Measurements from ENCODE around the gene AKAP4. TPM values are rescaled to one million over a fixed set of nuclear protein-coding genes. Genes with fewer than 3 reads are reported as not detected.

The AKAP4 gene
- total and polyA plus RNA-seq, 10 of the 15 experiments (the other 5 are each of a cell fraction or from before 2014, with no cell fraction given): not detected

DNA sequence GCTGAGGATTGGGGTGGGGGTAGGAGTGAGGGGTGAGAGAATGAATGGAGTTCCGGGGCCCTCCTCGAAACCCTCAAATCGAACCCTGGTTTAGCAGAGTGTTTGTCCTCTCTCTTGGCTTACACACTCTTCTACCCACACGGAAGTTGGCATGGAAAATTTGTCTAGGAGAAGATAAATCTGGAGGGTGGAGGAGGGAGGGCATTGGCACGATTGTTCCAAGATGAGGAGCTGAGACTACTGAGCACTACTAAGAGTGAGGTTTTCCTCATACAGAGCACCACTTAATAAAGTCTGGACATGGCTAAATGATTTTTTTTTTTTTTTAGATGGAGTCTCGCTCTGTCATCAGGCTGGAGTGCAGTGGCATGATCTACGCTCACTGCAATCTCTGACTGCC is 33.4 kb downstream of the AKAP4 start (continued):
- TF ChIP-seq, protein P1, sequence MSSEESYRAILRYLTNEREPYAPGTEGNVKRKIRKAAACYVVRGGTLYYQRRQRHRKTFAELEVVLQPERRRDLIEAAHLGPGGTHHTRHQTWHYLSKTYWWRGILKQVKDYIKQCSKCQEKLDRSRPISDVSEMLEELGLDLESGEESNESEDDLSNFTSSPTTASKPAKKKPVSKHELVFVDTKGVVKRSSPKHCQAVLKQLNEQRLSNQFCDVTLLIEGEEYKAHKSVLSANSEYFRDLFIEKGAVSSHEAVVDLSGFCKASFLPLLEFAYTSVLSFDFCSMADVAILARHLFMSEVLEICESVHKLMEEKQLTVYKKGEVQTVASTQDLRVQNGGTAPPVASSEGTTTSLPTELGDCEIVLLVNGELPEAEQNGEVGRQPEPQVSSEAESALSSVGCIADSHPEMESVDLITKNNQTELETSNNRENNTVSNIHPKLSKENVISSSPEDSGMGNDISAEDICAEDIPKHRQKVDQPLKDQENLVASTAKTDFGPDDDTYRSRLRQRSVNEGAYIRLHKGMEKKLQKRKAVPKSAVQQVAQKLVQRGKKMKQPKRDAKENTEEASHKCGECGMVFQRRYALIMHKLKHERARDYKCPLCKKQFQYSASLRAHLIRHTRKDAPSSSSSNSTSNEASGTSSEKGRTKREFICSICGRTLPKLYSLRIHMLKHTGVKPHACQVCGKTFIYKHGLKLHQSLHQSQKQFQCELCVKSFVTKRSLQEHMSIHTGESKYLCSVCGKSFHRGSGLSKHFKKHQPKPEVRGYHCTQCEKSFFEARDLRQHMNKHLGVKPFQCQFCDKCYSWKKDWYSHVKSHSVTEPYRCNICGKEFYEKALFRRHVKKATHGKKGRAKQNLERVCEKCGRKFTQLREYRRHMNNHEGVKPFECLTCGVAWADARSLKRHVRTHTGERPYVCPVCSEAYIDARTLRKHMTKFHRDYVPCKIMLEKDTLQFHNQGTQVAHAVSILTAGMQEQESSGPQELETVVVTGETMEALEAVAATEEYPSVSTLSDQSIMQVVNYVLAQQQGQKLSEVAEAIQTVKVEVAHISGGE (CRISPR knock-in tag; IDR thresholded peaks at IDR 0.05): no peak
- TF ChIP-seq MYB (IDR thresholded peaks at IDR 0.05; ENCODE audit: borderline replicate concordance, low read depth, low read length) (no peak), BHLHE40 (IDR thresholded peaks at IDR 0.05; ENCODE audit: borderline replicate concordance in 1 of 2, low read depth in 2 of 2, low read length in 1 of 2) (no peak)

DNA sequence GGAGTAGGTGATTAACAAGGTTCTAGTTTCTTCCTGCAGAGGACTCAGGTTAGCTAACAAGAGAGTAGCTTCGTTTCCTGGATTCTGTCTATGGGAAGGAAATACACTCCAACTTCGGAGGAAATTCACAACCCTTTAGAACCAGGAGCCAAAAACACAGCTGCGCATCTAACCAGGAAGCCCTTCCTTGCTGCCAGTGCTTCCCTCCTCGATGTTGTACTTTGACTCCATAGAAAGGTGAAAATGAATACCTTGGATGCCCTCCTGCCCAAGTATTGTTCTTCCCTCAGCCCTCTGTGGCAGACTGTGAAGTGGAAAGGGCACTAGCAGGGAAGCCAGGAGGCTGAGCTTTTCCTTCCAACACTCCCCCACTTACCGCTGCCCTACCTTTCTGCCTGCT is 35.1 kb downstream of the AKAP4 start:
- no peak for FAIRE-seq
- SMC1A ChIA-PET (ENCODE audit: uncharacterized antibody, unreplicated experiment): no interaction called here
- no peak overlapping the region for H3K27ac ChIP-seq (ENCODE audit: control insufficient read depth, insufficient read depth)

More for the DNA sequence above, 35.1 kb downstream of the AKAP4 start:
- Histone ChIP-seq H4K20me1 (ENCODE audit: control insufficient read depth, insufficient read depth) (no peaks in the 10 kb centered on the region), H3K4me3 (no peak overlapping the region), H3K36me3 (ENCODE audit: control insufficient read depth in 2 of 2, insufficient read depth in 2 of 2, low read length in 1 of 2) (no peaks in the 10 kb centered on the region), H3K9ac (ENCODE audit: control insufficient read depth, insufficient read depth, low read length) (no peak overlapping the region), H3K79me2 (ENCODE audit: control insufficient read depth, insufficient read depth, low read length) (no peaks in the 10 kb centered on the region), H3K4me2 (ENCODE audit: control insufficient read depth, insufficient read depth) (no peak overlapping the region), H2AFZ (ENCODE audit: control insufficient read depth, low read depth, low read length) (no peak overlapping the region), H3K9me3 (replicated peaks; ENCODE audit: control insufficient read depth, insufficient read depth, low read length) (no peaks in the 10 kb centered on the region; the same call in 2 of the 3 replicates), H3K4me1 (ENCODE audit: control insufficient read depth, insufficient read depth, low read length) (no peaks in the 10 kb centered on the region; the same call in 1 of the 2 replicates), H3K27me3 (replicated peaks in 1 of 2; ENCODE audit: control insufficient read depth in 2 of 2, insufficient read depth in 2 of 2, low read length in 1 of 2) (no peaks in the 10 kb centered on the region)
- ChIA-PET RAD21 (ENCODE audit: unreplicated experiment) (no interaction called here), CTCF (no interaction called here), POLR2A (no interaction called here)
- intact Hi-C loops (cut with micrococcal nuclease; ENCODE audit: unreplicated experiment): no loop called here
- no peak for ATAC-seq
- WGBS (ENCODE audit: insufficient coverage, insufficient replicate concordance, low lambda C conversion rate, missing lambda C conversion rate): 50% methylated on average over 5 of the region's 5 CpGs
- no peak for TF ChIP-seq ZNF24 (IDR thresholded peaks at IDR 0.05)
- no peak for TF ChIP-seq PAX5 (IDR thresholded peaks at IDR 0.05; ENCODE audit: borderline replicate concordance, low read depth, low read length)
- no peak for TF ChIP-seq POLR2A (IDR thresholded peaks at IDR 0.05; ENCODE audit: low read depth, low read length)
- TF ChIP-seq, protein P2, sequence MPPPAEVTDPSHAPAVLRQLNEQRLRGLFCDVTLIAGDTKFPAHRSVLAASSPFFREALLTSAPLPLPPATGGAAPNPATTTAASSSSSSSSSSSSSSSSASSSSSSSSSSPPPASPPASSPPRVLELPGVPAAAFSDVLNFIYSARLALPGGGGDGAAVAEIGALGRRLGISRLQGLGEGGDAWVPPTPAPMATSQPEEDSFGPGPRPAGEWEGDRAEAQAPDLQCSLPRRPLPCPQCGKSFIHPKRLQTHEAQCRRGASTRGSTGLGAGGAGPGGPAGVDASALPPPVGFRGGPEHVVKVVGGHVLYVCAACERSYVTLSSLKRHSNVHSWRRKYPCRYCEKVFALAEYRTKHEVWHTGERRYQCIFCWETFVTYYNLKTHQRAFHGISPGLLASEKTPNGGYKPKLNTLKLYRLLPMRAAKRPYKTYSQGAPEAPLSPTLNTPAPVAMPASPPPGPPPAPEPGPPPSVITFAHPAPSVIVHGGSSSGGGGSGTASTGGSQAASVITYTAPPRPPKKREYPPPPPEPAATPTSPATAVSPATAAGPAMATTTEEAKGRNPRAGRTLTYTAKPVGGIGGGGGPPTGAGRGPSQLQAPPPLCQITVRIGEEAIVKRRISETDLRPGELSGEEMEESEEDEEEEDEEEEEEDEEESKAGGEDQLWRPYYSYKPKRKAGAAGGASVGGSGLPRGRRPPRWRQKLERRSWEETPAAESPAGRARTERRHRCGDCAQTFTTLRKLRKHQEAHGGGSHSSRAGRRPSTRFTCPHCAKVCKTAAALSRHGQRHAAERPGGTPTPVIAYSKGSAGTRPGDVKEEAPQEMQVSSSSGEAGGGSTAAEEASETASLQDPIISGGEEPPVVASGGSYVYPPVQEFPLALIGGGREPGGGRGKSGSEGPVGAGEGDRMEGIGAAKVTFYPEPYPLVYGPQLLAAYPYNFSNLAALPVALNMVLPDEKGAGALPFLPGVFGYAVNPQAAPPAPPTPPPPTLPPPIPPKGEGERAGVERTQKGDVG (CRISPR knock-in tag; IDR thresholded peaks at IDR 0.05): no peak
- no peak for TF ChIP-seq POLR2AphosphoS2 (IDR thresholded peaks at IDR 0.05; ENCODE audit: low read depth, low read length)
- no peak for TF ChIP-seq DPF2 (IDR thresholded peaks at IDR 0.05)
- TF ChIP-seq TCF3 (IDR thresholded peaks at IDR 0.05; ENCODE audit: borderline replicate concordance, insufficient read depth, low read depth, low read length): no peak
- TF ChIP-seq SREBF1 (IDR thresholded peaks at IDR 0.05; ENCODE audit: low read length): no peak
- TF ChIP-seq ZSCAN29 (IDR thresholded peaks at IDR 0.05): no peak
- TF ChIP-seq SP1 (IDR thresholded peaks at IDR 0.05; ENCODE audit: low read depth, low read length): no peak
- no peak for TF ChIP-seq RCOR1 (conservative IDR thresholded peaks at IDR 0.05; ENCODE audit: low read depth, low read length)
- TF ChIP-seq, protein P3, sequence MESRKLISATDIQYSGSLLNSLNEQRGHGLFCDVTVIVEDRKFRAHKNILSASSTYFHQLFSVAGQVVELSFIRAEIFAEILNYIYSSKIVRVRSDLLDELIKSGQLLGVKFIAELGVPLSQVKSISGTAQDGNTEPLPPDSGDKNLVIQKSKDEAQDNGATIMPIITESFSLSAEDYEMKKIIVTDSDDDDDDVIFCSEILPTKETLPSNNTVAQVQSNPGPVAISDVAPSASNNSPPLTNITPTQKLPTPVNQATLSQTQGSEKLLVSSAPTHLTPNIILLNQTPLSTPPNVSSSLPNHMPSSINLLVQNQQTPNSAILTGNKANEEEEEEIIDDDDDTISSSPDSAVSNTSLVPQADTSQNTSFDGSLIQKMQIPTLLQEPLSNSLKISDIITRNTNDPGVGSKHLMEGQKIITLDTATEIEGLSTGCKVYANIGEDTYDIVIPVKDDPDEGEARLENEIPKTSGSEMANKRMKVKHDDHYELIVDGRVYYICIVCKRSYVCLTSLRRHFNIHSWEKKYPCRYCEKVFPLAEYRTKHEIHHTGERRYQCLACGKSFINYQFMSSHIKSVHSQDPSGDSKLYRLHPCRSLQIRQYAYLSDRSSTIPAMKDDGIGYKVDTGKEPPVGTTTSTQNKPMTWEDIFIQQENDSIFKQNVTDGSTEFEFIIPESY (IDR thresholded peaks at IDR 0.05): no peak
- TF ChIP-seq GATAD2B (conservative IDR thresholded peaks at IDR 0.05; ENCODE audit: low read depth): no peak
- in situ Hi-C loops (cut with MboI): no loop called here
- BruUV-seq (replicated peaks): no TSS peak
- DNase-seq (ENCODE audit: low read depth, low spot score): no peak
